Right lobe of liver (tissue), 4 donors: ENCODE measurements around the gene TMC5.

Source experiments
- POLR2A ChIP-seq: fragments of 450-650 bp; IDR thresholded peaks from one replicate; pipeline ENCODE4 v1.6.1; 2017; ENCODE audit warnings: antibody characterized with exemption, mild to moderate bottlenecking
- TF ChIP-seq, protein P1 (sequence below), 4 donors: fragments of 200-600 bp in 3 of 4; fragments of 450-650 bp in 1 of 4; IDR thresholded peaks; one replicate each; pipeline versions ENCODE4 v1.5.1 to v1.8.0; 2016 to 2022; ENCODE audit warnings: antibody characterized with exemption in 4 of 4, mild to moderate bottlenecking in 2 of 4
- donor health status: DM: no; HTN: no; CAD: no.
- donor health status: DM: no; HTN: no; CAD: no.
- donor health status: DM: no; HTN: yes; CAD: no.

DNA sequence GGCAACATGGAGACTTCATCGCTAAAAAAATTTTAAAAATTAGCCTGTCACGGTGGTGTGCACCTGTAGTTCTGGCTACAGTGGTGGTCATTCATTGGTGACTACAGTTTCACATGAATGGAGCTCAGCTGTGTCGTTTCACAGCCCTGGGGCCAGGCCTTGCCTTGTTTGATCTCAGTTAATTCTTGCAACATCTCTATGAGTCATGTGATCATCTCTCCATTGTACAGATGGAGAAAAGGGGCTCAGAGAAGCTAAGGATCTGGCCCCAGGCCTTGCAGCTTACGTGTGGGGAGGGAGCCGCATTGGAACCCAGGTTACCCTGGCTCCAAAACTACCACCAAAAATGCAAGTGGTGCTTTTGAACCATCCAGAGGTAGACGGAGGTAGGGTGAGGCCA lies 54.8 kb downstream of the TMC5 start:
- TF ChIP-seq, protein P1, sequence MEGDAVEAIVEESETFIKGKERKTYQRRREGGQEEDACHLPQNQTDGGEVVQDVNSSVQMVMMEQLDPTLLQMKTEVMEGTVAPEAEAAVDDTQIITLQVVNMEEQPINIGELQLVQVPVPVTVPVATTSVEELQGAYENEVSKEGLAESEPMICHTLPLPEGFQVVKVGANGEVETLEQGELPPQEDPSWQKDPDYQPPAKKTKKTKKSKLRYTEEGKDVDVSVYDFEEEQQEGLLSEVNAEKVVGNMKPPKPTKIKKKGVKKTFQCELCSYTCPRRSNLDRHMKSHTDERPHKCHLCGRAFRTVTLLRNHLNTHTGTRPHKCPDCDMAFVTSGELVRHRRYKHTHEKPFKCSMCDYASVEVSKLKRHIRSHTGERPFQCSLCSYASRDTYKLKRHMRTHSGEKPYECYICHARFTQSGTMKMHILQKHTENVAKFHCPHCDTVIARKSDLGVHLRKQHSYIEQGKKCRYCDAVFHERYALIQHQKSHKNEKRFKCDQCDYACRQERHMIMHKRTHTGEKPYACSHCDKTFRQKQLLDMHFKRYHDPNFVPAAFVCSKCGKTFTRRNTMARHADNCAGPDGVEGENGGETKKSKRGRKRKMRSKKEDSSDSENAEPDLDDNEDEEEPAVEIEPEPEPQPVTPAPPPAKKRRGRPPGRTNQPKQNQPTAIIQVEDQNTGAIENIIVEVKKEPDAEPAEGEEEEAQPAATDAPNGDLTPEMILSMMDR (IDR thresholded peaks at IDR 0.05): no peak
- TF ChIP-seq POLR2A: no peak
